Mesendoderm (in vitro differentiated cells): Measurements from ENCODE around the gene PROKR1.
A peak's percentile ranks its signal among the peaks of the same experiment; 100 is the strongest.
"Not testable (repeated sequence)": the region's sequence is repeated elsewhere in the genome, so short reads cannot be mapped to it uniquely, and the experiment has no call there.

Experiments used
- DNase-seq: peaks from one replicate; pipeline ENCODE4 v3.0.0; 2013
- H2AK5ac ChIP-seq: 2 replicates; pipeline ENCODE4 v1.6.1; 2013; ENCODE audit warnings: low read length, inconsistent platforms
- H2BK120ac ChIP-seq: 2 replicates; pipeline ENCODE4 v1.6.1; 2013; ENCODE audit warnings: low read depth, mild to moderate bottlenecking, low read length, moderate library complexity, mixed read lengths
- H2BK15ac ChIP-seq: replicated peaks from 2 replicates; pipeline ENCODE4 v1.6.1; 2013; ENCODE audit warnings: low read depth, mild to moderate bottlenecking, moderate library complexity
- H2BK5ac ChIP-seq: 2 replicates; pipeline ENCODE4 v1.6.1; 2013; ENCODE audit warnings: low read length, inconsistent platforms
- H3K18ac ChIP-seq: 2 replicates; pipeline ENCODE4 v1.6.1; 2013; ENCODE audit warnings: mild to moderate bottlenecking, low read length, mixed read lengths
- H3K23ac ChIP-seq: one replicate; pipeline ENCODE4 v1.6.1; 2013; ENCODE audit warnings: low read length
- H3K27ac ChIP-seq: 2 replicates; pipeline ENCODE4 v1.5.1; 2013; ENCODE audit warnings: low read depth, mild to moderate bottlenecking, inconsistent platforms, low read length, moderate library complexity
- H3K27me3 ChIP-seq: 2 replicates; pipeline ENCODE4 v1.6.1; 2013; ENCODE audit warnings: low read length, control low read depth, mild to moderate bottlenecking, inconsistent platforms; ENCODE audit not compliant: insufficient read depth, poor library complexity
- H3K36me3 ChIP-seq: 2 replicates; pipeline ENCODE4 v1.6.1; 2013; ENCODE audit warnings: low read length, inconsistent platforms; ENCODE audit not compliant: control insufficient read depth, insufficient read depth
- H3K4ac ChIP-seq: one replicate; pipeline ENCODE4 v1.6.1; 2013; ENCODE audit warnings: low read depth, mild to moderate bottlenecking, low read length, moderate library complexity
- H3K4me1 ChIP-seq: 2 replicates; pipeline ENCODE4 v1.6.1; 2013; ENCODE audit warnings: low read depth, low read length, inconsistent platforms; ENCODE audit not compliant: control insufficient read depth
- H3K4me2 ChIP-seq: 2 replicates; pipeline ENCODE4 v1.6.1; 2013; ENCODE audit warnings: low read length
- H3K4me3 ChIP-seq: 2 replicates; pipeline ENCODE4 v1.5.1; 2013; ENCODE audit warnings: mild to moderate bottlenecking, low read length
- H3K56ac ChIP-seq: one replicate; pipeline ENCODE4 v1.6.1; 2013; ENCODE audit warnings: low read length
- H3K79me1 ChIP-seq: 2 replicates; pipeline ENCODE4 v1.6.1; 2013; ENCODE audit warnings: low read length, inconsistent platforms
- H3K79me2 ChIP-seq: 2 replicates; pipeline ENCODE4 v1.6.1; 2013; ENCODE audit warnings: mild to moderate bottlenecking, low read length; ENCODE audit not compliant: control insufficient read depth, insufficient read depth
- H3K9ac ChIP-seq: 2 replicates; pipeline ENCODE4 v1.6.1; 2013; ENCODE audit warnings: low read length, inconsistent platforms
- H4K5ac ChIP-seq: one replicate; pipeline ENCODE4 v1.6.1; 2013; ENCODE audit warnings: low read length
- H4K8ac ChIP-seq: one replicate; pipeline ENCODE4 v1.6.1; 2013; ENCODE audit warnings: low read depth, mild to moderate bottlenecking, control low read depth, low read length, moderate library complexity
- WGBS: extraction: QIAGEN DNeasy Blood & Tissue Kit; methylation state at CpG from one replicate; pipeline ENCODE4 v1.1.7; 2013; ENCODE audit warnings: low lambda C conversion rate, missing lambda C conversion rate; ENCODE audit not compliant: insufficient coverage; ENCODE audit errors: extremely low coverage; 5-methylcytosine and 5-hydroxymethylcytosine counted together

The PROKR1 gene

DNA sequence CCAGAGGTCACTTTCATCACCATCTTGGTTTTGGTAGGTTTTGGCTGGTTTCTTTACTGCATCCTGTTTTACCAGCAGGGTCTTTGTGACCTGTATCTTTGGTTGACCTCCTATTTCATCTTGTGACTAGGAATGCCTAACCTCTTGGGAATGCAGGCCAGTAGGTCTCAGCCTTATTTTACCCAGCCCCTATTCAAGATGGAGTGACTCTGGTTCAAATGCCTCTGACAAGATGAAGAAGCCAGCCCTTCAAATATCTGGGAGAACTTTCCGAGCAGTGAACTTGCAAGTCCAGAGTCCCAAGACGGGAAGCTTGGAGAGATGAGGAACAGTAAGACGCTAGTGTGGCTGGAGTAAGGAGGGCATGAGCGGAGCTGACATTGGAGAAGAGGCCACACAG, 28.6 kb downstream of the PROKR1 start:
- H3K18ac ChIP-seq: no peak overlapping the region
- no peak overlapping the region for H2BK5ac ChIP-seq
- H2BK15ac ChIP-seq: no peak overlapping the region
- WGBS: no CpG with 5 or more reads among the region's 4 CpGs
- no peak overlapping the region for H2BK120ac ChIP-seq
- no peak overlapping the region for H4K8ac ChIP-seq
- H3K56ac ChIP-seq: no peak overlapping the region
- no peak overlapping the region for H3K4me3 ChIP-seq
- DNase-seq: no peak
- no peaks in the 10 kb centered on the region for H3K79me1 ChIP-seq
- H3K4me1 ChIP-seq: peaks cover 2% of the 10 kb centered on the region
- no peaks in the 10 kb centered on the region for H3K27me3 ChIP-seq
- no peaks in the 10 kb centered on the region for H3K36me3 ChIP-seq
- no peak overlapping the region for H3K4ac ChIP-seq
- no peak overlapping the region for H3K23ac ChIP-seq
- no peaks in the 10 kb centered on the region for H3K79me2 ChIP-seq
- no peak overlapping the region for H3K4me2 ChIP-seq
- no peak overlapping the region for H3K27ac ChIP-seq
- no peak overlapping the region for H4K5ac ChIP-seq
- no peak overlapping the region for H3K9ac ChIP-seq
- H2AK5ac ChIP-seq: no peak overlapping the region

DNA sequence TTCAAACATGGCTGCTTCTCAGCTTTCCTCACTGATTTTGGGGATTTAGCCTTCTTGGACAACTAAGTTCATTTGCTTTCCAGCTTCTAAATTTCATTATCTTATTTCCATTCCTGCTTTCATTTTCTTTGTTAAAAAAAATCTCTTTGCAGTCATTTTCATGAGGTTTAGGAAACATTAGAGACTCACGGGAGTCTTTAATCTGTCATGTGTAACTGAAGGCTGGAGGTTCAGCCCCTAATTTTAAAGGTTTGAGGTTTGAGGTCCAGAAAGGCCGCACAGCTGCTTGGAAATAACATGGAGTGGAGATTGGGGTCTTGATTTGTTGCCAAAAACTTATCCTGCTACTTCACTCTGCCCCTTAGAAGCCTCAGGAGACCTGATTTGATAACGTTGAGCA, 30.3 kb downstream of the PROKR1 start:
- Histone ChIP-seq H3K4me1 (peaks cover 2% of the 10 kb centered on the region), H3K4me2 (no peak overlapping the region), H3K36me3 (no peaks in the 10 kb centered on the region), H3K56ac (no peak overlapping the region), H3K79me1 (no peaks in the 10 kb centered on the region), H3K4ac (no peak overlapping the region), H4K5ac (no peak overlapping the region), H2AK5ac (no peak overlapping the region), H4K8ac (no peak overlapping the region), H3K27me3 (no peaks in the 10 kb centered on the region), H3K27ac (no peak overlapping the region), H3K23ac (no peak overlapping the region), H2BK5ac (no peak overlapping the region), H3K4me3 (no peak overlapping the region), H3K18ac (no peak overlapping the region), H2BK15ac (no peak overlapping the region), H3K9ac (no peak overlapping the region), H2BK120ac (no peak overlapping the region), H3K79me2 (no peaks in the 10 kb centered on the region)
- WGBS: no CpG with 5 or more reads among the region's 3 CpGs
- DNase-seq: no peak

DNA sequence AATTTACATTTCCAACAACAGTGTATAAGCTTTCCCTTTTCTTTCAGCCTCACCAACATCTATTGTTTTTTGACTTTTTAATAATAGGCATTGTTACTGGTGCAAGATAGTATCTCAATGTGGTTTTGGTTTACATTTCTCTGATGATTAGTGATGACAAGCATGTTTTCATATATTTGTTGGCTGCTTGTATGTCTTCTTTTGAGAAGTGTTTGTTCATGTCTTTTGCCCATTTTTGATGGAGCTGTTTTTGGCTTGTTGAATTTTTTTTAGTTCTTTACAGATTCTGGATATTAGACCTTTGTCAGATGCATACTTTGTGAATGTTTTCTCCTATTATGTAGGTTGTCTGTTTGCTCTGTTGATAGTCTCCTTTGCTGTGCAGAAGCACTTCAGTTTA, 32.1 kb downstream of the PROKR1 start:
- Histone ChIP-seq H2AK5ac (no peak overlapping the region), H3K4me3 (no peak overlapping the region), H3K18ac (no peak overlapping the region), H2BK15ac (no peak overlapping the region), H3K23ac (no peak overlapping the region), H3K79me2 (no peaks in the 10 kb centered on the region), H4K5ac (no peak overlapping the region), H3K79me1 (no peaks in the 10 kb centered on the region), H3K36me3 (no peaks in the 10 kb centered on the region), H3K4ac (no peak overlapping the region), H3K56ac (no peak overlapping the region), H3K4me2 (no peak overlapping the region), H3K4me1 (peaks cover 2% of the 10 kb centered on the region), H2BK120ac (no peak overlapping the region), H2BK5ac (no peak overlapping the region), H4K8ac (no peak overlapping the region), H3K9ac (no peak overlapping the region), H3K27me3 (no peaks in the 10 kb centered on the region), H3K27ac (no peak overlapping the region)
- DNase-seq: no peak

DNA sequence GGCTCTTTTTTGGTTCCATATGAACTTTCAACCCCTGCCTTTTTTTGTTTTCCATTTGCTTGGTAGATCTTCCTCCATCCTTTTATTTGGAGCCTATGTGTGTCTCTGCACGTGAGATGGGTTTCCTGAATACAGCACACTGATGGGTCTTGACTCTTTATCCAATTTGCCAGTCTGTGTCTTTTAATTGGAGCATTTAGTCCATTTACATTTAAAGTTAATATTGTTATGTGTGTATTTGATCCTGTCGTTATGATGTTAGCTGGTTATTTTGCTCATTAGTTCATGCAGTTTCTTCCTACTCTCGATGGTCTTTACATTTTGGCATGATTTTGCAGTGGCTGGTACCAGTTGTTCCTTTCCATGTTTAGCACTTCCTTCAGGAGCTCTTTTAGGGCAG, 34.5 kb downstream of the PROKR1 start:
- H4K5ac ChIP-seq, H3K23ac ChIP-seq, H2BK120ac ChIP-seq, H3K56ac ChIP-seq, H3K4me3 ChIP-seq, H3K36me3 ChIP-seq, DNase-seq, H3K4me1 ChIP-seq, H2BK5ac ChIP-seq, H3K9ac ChIP-seq, H3K4ac ChIP-seq, H3K79me2 ChIP-seq, H3K18ac ChIP-seq, H3K27ac ChIP-seq, H2AK5ac ChIP-seq, H3K4me2 ChIP-seq, H4K8ac ChIP-seq, H3K27me3 ChIP-seq, H3K79me1 ChIP-seq, H2BK15ac ChIP-seq: not testable (repeated sequence)
- WGBS: no CpG with 5 or more reads among the region's 3 CpGs

DNA sequence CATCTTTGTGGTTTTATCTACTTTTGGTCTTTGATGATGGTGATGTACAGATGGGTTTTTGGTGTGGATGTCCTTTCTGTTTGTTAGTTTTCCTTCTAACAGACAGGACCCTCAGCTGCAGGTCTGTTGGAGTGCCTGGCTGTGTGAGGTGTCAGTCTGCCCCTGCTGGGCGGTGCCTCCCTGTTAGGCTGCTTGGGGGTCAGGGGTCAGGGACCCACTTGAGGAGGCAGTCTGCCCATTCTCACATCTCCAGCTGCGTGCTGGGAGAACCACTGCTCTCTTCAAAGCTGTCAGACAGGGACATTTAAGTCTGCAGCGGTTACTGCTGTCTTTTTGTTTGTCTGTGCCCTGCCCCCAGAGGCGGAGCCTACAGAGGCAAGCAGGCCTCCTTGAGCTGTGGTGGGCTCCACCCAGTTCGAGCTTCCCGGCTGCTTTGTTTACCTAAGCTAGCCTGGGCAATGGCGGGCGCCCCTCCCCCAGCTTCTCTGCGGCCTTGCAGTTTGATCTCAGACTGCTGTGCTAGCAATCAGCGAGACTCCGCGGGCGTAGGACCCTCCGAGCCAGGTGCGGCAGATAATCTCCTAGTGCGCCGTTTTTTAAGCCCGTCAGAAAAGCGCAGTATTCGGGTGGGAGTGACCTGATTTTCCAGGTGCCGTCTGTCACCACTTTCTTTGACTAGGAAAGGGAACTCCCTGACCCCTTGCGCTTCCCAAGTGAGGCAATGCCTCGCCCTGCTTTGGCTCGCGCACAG, 36.0 kb downstream of the PROKR1 start:
- not testable (repeated sequence) for H3K4me3 ChIP-seq, H2BK5ac ChIP-seq, H3K36me3 ChIP-seq, H3K4ac ChIP-seq, H3K27me3 ChIP-seq, H3K4me1 ChIP-seq, H3K9ac ChIP-seq, H3K56ac ChIP-seq, H4K8ac ChIP-seq, H4K5ac ChIP-seq, H3K79me2 ChIP-seq, H3K79me1 ChIP-seq, H2BK120ac ChIP-seq, H2BK15ac ChIP-seq, H3K4me2 ChIP-seq, H3K27ac ChIP-seq, H2AK5ac ChIP-seq, H3K18ac ChIP-seq, H3K23ac ChIP-seq
- DNase-seq: peak; percentile 40
- no CpG with 5 or more reads among the region's 25 CpGs for WGBS

DNA sequence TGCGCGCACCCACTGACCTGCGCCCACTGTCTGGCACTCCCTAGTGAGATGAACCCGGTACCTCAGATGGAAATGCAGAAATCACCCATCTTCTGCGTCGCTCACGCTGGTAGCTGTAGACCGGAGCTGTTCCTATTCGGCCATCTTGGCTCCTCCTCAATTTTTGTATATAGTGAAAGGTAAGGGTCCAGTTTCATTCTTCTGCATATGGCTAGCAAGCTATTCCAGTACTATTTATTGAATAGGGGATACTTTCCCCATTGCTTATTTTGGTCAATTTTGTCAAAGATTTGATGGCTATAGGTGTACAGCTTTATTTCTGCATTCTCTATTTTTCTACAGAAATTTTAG, 36.5 kb downstream of the PROKR1 start:
- not testable (repeated sequence) for H3K79me1 ChIP-seq, H3K9ac ChIP-seq, H3K4me3 ChIP-seq, H3K4ac ChIP-seq, H3K4me2 ChIP-seq, H3K4me1 ChIP-seq, H2AK5ac ChIP-seq, H2BK15ac ChIP-seq, H4K8ac ChIP-seq, DNase-seq, H3K36me3 ChIP-seq, H2BK5ac ChIP-seq, H3K23ac ChIP-seq, H3K79me2 ChIP-seq, H4K5ac ChIP-seq, H2BK120ac ChIP-seq, H3K18ac ChIP-seq, H3K27me3 ChIP-seq, H3K27ac ChIP-seq, H3K56ac ChIP-seq
- WGBS: no CpG with 5 or more reads among the region's 9 CpGs
